ENCODE data around the gene TEX101.

DNA sequence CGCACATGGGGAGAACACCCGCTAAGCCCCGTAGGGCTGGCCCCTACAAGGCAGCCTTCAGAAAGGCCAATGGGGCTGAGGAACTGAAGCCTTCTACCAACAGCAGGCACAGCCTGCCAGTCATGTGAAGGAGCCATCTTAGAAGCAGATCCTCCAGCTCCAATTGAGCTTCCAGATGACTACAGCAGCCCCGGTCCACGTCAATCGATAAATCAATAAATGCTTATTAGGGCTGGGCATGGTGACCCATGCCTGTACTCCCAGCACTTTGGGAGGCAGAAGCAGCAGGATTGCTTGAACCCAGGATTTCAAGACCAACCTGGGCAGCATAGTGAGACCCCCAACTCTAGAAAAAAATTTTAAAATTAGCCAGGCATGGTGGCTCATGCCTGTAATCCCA is 23.0 kb downstream of the TEX101 start:
- TF ChIP-seq EZH2 (IDR thresholded peaks at IDR 0.05; ENCODE audit: borderline replicate concordance, low read depth, low read length, severe bottlenecking): no peak
- TF ChIP-seq, protein P1, sequence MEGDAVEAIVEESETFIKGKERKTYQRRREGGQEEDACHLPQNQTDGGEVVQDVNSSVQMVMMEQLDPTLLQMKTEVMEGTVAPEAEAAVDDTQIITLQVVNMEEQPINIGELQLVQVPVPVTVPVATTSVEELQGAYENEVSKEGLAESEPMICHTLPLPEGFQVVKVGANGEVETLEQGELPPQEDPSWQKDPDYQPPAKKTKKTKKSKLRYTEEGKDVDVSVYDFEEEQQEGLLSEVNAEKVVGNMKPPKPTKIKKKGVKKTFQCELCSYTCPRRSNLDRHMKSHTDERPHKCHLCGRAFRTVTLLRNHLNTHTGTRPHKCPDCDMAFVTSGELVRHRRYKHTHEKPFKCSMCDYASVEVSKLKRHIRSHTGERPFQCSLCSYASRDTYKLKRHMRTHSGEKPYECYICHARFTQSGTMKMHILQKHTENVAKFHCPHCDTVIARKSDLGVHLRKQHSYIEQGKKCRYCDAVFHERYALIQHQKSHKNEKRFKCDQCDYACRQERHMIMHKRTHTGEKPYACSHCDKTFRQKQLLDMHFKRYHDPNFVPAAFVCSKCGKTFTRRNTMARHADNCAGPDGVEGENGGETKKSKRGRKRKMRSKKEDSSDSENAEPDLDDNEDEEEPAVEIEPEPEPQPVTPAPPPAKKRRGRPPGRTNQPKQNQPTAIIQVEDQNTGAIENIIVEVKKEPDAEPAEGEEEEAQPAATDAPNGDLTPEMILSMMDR (IDR thresholded peaks at IDR 0.05; ENCODE audit: borderline replicate concordance, extremely low read depth, low read length, poor library complexity, severe bottlenecking): no peak
